Inflammatory macrophage treated with lipopolysaccharide for 1 hour (primary cell): ENCODE measurements around the gene NUMBL.

Experiments
- DNase-seq, 2 donors: peaks; one replicate each; pipeline ENCODE4 v3.0.0-alpha.2; 2020 to 2022

Gene NUMBL

GRCh38 chr19:40716031-40716481 is 25.6 kb upstream of the NUMBL start:
- DNase-seq, result no peak

DNA sequence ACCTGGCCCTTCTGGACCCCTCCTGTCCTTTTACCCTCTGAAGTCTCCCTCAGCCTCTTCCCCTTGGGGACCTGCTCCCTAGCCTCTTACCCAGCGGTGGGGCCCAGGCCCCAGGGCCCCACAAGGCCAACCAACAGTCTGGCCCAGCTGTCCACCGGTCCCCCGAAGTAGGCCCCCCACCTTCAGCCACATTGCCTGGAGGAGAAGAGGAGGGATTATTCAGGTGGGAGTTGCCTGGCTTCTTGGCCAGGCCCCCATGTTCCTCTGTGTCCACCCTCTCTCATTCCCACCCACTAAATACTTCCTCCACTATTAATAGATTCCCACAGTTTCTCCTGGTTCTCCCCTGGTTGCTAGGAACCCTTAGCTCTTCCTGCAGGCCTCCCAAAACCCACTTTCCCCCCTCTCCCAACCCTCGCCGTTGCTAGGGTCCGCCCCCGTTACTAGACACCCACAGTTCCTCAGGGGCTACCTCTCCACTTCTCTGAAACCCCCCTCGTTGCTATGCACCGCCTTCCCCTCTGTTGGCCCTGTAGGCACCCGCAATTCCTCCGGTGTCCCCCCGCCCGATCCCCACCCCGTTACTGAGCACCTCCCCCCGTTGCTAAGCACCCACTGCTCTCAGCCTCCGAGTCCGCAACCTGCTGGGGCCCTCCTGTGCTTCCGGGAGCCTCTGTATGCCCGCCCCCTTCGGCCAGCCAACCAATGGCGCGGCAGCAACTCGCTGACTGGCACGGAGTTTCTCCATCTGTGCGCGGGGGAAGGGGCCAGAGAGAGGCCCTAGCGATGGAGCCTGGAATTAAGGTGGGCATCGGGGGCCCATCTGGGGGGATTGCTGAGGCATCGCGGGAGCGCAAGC is 24.2 kb upstream of the NUMBL start:
- peak; percentile 75 to 92 for DNase-seq

GRCh38 chr19:40713939-40714338 is 23.5 kb upstream of the NUMBL start:
- DNase-seq, result no peak

GRCh38 chr19:40709817-40710216 is 19.4 kb upstream of the NUMBL start:
- DNase-seq, result no peak

- DNase-seq, result no peak
These were observed 17.2 kb upstream of the NUMBL start for GRCh38 chr19:40707615-40708014.

DNA sequence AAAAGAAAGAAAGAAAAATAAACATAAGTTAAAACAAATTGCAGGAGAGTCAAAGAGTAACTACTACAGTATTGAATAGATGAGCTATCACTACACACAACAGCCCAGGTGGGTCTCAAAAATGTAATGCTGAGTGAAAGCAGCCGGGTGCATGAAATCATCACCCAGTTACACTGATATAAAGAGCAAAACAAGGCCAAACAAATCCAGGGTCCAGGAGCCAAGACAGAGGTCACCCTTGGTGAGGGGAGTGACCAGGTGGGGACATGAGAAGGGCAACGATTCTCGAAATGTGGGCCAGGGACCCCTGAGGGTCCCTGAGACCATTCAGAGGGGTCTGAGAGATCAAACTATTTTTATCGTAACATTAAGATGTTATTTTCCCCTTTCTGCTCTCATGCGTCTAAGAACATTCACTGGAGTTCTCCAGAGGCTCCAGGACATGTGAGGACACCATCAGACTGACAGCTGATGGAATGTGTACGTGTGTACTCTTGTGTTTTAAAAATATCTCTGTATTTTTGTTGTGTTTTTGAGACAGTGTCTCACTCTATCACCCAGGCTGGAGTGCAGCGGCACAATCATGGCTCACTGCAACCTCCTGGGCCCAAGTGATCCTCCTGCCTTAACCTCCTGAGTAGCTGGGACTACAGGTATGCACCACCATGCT is 15.6 kb upstream of the NUMBL start:
- no peak for DNase-seq

GRCh38 chr19:40705362-40705651 is 14.9 kb upstream of the NUMBL start:
- no peak for DNase-seq

GRCh38 chr19:40704491-40705361 is 14.3 kb upstream of the NUMBL start:
- DNase-seq, result no peak

GRCh38 chr19:40703029-40703755 is 12.7 kb upstream of the NUMBL start:
- no peak for DNase-seq

DNA sequence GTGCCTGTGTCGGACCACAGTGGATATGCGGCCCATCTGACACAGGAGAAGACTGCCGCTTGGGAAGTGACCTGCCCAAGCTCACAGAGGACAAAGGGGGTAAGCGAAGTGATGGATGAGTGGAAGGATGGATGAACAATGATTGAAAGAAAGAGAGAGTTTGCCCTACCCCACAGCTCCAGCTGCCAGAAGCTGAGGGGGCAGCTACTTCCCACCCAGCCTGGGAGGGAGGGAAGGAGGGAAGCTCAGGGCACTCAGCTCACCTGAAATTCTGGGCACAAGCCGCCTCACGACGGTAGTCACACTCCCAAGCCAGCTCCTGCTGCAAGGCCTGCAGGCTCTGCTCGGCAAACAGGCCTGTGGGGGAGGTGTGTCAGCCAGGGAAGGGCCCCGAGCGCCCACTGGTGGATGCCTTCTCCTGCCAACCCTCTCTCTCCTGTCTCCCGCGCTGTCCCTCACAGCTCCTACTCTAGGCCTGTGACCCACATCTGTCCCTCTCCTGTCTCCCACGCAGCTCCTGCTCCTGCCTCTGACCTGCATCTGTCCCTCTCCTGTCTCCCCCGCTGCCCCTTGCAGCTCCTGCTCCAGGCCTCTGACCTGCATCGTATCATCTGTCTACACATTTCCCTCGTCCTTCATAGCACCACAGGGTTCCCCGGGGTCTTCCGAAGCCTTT is 12.0 kb upstream of the NUMBL start:
- DNase-seq, result no peak

GRCh38 chr19:40701758-40702157 is 11.3 kb upstream of the NUMBL start:
- DNase-seq, result no peak

- DNase-seq, result no peak
These were observed 9.6 kb upstream of the NUMBL start for GRCh38 chr19:40700083-40700482.

DNA sequence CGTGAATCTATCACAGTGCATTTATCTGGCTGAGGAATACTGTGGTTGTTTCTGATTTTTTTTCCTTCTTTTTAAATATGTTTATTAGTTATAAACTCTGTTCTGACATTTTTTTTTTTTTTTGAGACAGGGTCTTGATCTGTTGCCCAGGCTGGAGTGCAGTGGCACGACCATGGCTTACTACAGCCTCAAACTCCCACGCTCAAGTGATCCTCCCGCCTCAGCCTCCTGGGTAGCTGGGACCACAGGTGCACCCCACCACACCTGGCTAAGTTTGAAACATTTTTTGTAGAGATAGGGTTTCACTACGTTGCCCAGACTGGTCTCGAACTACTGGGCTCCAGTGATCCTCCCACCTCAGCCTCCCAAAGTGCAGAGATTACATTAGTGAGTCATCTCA is 6.6 kb upstream of the NUMBL start:
- DNase-seq, result no peak

- no peak for DNase-seq
These were observed 5.4 kb upstream of the NUMBL start for GRCh38 chr19:40695881-40696280.

DNA sequence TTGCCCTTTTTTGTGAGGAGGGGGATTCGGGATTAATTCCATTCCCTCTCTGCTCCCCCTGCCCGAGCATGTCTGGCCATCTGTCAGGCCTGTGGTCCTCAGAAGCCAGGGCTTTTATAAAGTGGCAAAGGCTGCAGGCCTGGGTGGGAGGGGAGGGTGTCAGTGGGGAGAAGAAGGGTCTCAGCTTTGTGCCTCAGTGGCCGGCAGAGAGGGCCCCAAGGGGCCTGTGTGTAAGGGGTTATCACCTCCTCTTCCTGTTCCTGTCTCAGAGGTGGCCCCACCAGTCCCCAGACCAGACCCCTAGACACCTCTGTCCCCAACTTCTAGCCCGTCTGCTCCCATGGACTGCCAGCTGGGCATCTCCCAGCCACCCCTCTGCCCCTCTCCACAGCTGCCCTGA is 3.4 kb upstream of the NUMBL start:
- DNase-seq, result no peak

GRCh38 chr19:40693150-40693788 is 2.8 kb upstream of the NUMBL start:
- no peak for DNase-seq

DNA sequence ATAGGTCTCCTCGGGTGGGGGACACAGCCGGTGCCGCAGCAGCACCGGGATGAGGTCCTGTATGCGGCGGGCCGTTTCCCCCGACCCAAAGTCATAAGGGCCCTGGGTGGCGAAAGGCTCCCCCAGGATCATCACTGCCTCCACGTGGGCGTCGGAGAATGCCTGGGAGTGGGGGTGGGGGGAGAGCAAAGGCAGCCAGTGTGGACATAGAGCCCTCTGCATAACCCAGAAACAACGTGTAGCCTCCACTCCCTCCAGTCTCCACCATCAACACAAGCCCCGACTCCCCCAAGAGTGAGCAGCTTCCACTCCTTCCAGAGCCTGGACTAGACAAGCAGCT is 1.7 kb upstream of the NUMBL start:
- DNase-seq, result no peak

DNA sequence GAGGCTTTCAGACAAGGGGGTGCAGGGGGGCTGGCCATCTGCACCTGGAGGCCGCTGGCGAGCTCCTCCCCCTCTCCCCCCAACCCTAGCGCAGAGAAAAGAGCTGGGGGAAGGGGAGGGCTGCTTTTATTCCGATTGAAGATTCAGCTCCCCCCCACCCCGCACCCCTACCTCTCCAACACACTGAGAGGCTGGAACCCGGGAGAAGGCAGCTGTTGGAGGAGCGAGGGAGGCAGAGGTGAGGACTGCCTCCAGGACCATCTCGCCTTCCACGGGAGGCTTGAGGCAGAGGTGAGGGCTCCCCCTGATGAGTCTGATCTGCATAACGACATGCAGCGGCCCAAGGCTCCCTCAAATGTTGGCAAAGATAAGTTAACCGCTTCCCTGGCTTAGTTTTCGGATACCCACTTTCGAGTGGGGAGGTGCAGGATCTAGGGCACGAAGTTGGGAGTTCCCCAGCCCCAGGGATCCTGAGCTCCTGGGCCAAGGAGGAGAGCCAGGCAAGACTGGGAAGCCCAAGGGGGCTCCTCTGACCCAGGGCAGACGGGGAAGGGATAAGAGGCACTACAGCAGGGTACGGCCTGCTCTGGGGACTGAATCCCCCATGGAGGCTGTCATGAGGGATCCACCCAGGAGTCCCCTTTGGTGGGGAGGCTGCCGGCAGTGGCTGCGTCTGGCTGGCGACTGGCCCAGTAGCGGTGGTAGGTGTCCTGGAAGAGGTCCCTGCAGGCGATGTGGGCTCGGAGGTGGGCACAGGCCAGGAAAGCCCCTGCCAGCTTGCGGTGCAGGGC is 1.2 kb upstream of the NUMBL start:
- DNase-seq, result no peak

GRCh38 chr19:40690693-40691420 is 406 bp upstream of the NUMBL start:
- DNase-seq, result peak; percentile 87 to 91

DNA sequence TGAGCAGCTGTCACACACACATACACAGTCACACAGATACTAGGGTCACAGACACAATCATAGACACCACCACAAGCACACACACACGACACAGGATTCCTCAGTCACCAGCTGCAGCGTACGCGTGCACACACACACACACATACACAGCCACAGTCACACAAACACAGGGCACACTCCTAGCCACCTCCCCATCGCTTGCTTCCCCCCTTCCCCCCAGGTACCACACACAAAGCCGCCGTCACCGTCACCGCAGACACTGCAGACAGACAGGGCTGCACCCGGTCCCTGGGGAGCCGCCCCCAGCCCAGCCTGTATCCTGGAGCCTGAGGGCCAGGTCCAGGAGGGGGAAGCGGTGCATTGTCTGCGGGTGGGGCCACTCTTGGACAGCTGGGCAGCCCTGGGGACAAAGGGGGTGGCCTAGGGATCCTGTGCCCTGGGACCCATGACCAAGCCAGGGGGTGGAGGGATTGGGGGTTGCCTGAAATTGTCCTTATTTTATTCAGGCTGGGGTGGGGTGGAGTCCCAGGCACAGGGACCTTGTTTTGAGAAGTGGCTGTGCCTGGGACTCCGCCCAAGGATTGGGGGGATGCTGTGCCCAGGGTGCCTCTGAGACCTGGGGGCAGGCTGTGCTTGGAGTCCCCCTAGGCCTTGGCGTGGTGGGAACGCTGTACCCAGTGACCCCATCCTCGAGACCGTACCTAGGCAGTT is 957 bp downstream of the NUMBL start:
- no peak for DNase-seq
